ENCODE results near the gene DDHD1.

Gene DDHD1

GRCh38 chr14:53027562-53027961 is 125.6 kb downstream of the DDHD1 start:
- Histone ChIP-seq H3K4me3 (ENCODE audit: insufficient read depth in 1 of 2, low read depth in 1 of 2, low read length in 2 of 2) (no peak overlapping the region), H3K14ac (ENCODE audit: low read length in 2 of 2) (no peak overlapping the region), H3K4me1 (ENCODE audit: control insufficient read depth, insufficient read depth, low read depth, low read length) (no peaks in the 10 kb centered on the region), H2AFZ (ENCODE audit: low read depth, low read length) (no peak overlapping the region), H3K9ac (ENCODE audit: low read length) (no peak overlapping the region), H4K8ac (ENCODE audit: low read length) (no peak overlapping the region), H3K36me3 (ENCODE audit: control insufficient read depth in 1 of 2, insufficient read depth in 2 of 2, low read depth in 1 of 2, low read length in 2 of 2) (no peaks in the 10 kb centered on the region), H3K9me3 (ENCODE audit: control insufficient read depth, low read length) (no peaks in the 10 kb centered on the region), H3K18ac (ENCODE audit: low read depth in 1 of 2, low read length in 2 of 2) (no peak overlapping the region), H2AK5ac (ENCODE audit: low read length, severe bottlenecking) (no peak overlapping the region), H3K27ac (ENCODE audit: low read length, poor library complexity, severe bottlenecking) (no peak overlapping the region), H3K4ac (ENCODE audit: low read depth in 1 of 2, low read length in 2 of 2) (no peak overlapping the region), H3K79me1 (replicated peaks; ENCODE audit: low read length, poor library complexity, severe bottlenecking) (no peaks in the 10 kb centered on the region), H2BK12ac (ENCODE audit: low read length in 2 of 2) (no peak overlapping the region), H4K91ac (ENCODE audit: low read length) (no peak overlapping the region), H2BK15ac (ENCODE audit: low read depth, poor library complexity, severe bottlenecking) (no peak overlapping the region), H2BK120ac (ENCODE audit: low read depth, low read length) (no peak overlapping the region), H3K27me3 (ENCODE audit: control insufficient read depth in 1 of 2, insufficient read depth in 1 of 2, low read length in 2 of 2) (no peaks in the 10 kb centered on the region), H3K23ac (ENCODE audit: low read length in 2 of 2) (no peak overlapping the region), H3K4me2 (ENCODE audit: low read length, poor library complexity, severe bottlenecking) (no peak overlapping the region), H2BK5ac (ENCODE audit: low read depth, low read length, poor library complexity, severe bottlenecking) (no peak overlapping the region)
- WGBS = 96% methylated on average over 3 of the region's 3 CpGs
- no peak for DNase-seq

- Histone ChIP-seq H2BK120ac (ENCODE audit: low read depth, low read length) (no peak overlapping the region), H2BK5ac (ENCODE audit: low read depth, low read length, poor library complexity, severe bottlenecking) (no peak overlapping the region), H2BK15ac (ENCODE audit: low read depth, poor library complexity, severe bottlenecking) (no peak overlapping the region), H3K4ac (ENCODE audit: low read depth in 1 of 2, low read length in 2 of 2) (no peak overlapping the region), H3K27ac (ENCODE audit: low read length, poor library complexity, severe bottlenecking) (no peak overlapping the region), H3K36me3 (ENCODE audit: control insufficient read depth in 1 of 2, insufficient read depth in 2 of 2, low read depth in 1 of 2, low read length in 2 of 2) (no peaks in the 10 kb centered on the region), H4K91ac (ENCODE audit: low read length) (no peak overlapping the region), H3K4me2 (ENCODE audit: low read length, poor library complexity, severe bottlenecking) (no peak overlapping the region), H3K79me1 (replicated peaks; ENCODE audit: low read length, poor library complexity, severe bottlenecking) (no peaks in the 10 kb centered on the region), H2AFZ (ENCODE audit: low read depth, low read length) (no peak overlapping the region), H3K18ac (ENCODE audit: low read depth in 1 of 2, low read length in 2 of 2) (no peak overlapping the region), H3K9ac (ENCODE audit: low read length) (no peak overlapping the region), H3K4me3 (ENCODE audit: insufficient read depth in 1 of 2, low read depth in 1 of 2, low read length in 2 of 2) (no peak overlapping the region), H2AK5ac (ENCODE audit: low read length, severe bottlenecking) (no peak overlapping the region), H3K27me3 (ENCODE audit: control insufficient read depth in 1 of 2, insufficient read depth in 1 of 2, low read length in 2 of 2) (no peaks in the 10 kb centered on the region), H3K23ac (ENCODE audit: low read length in 2 of 2) (no peak overlapping the region), H3K9me3 (ENCODE audit: control insufficient read depth, low read length) (no peaks in the 10 kb centered on the region), H2BK12ac (ENCODE audit: low read length in 2 of 2) (no peak overlapping the region), H4K8ac (ENCODE audit: low read length) (no peak overlapping the region), H3K14ac (ENCODE audit: low read length in 2 of 2) (no peak overlapping the region), H3K4me1 (ENCODE audit: control insufficient read depth, insufficient read depth, low read depth, low read length) (no peaks in the 10 kb centered on the region)
- no peak for DNase-seq
- WGBS = 36% methylated on average over 1 of the region's 1 CpG
Measured at GRCh38 chr14:53027041-53027440, 126.1 kb downstream of the DDHD1 start.

GRCh38 chr14:53023325-53023724 is 129.8 kb downstream of the DDHD1 start:
- H3K23ac ChIP-seq (ENCODE audit: low read length in 2 of 2) = no peak overlapping the region
- H3K4me1 ChIP-seq (ENCODE audit: control insufficient read depth, insufficient read depth, low read depth, low read length) = no peaks in the 10 kb centered on the region
- H3K18ac ChIP-seq (ENCODE audit: low read depth in 1 of 2, low read length in 2 of 2) = no peak overlapping the region
- no peak overlapping the region for H3K9ac ChIP-seq (ENCODE audit: low read length)
- no peak overlapping the region for H3K4me3 ChIP-seq (ENCODE audit: insufficient read depth in 1 of 2, low read depth in 1 of 2, low read length in 2 of 2)
- no peak overlapping the region for H2AFZ ChIP-seq (ENCODE audit: low read depth, low read length)
- no peak overlapping the region for H3K14ac ChIP-seq (ENCODE audit: low read length in 2 of 2)
- H3K9me3 ChIP-seq (ENCODE audit: control insufficient read depth, low read length) = no peaks in the 10 kb centered on the region
- no peaks in the 10 kb centered on the region for H3K27me3 ChIP-seq (ENCODE audit: control insufficient read depth in 1 of 2, insufficient read depth in 1 of 2, low read length in 2 of 2)
- H2BK120ac ChIP-seq (ENCODE audit: low read depth, low read length) = no peak overlapping the region
- H2BK15ac ChIP-seq (ENCODE audit: low read depth, poor library complexity, severe bottlenecking) = no peak overlapping the region
- no peak overlapping the region for H3K4me2 ChIP-seq (ENCODE audit: low read length, poor library complexity, severe bottlenecking)
- H3K4ac ChIP-seq (ENCODE audit: low read depth in 1 of 2, low read length in 2 of 2) = no peak overlapping the region
- no peaks in the 10 kb centered on the region for H3K36me3 ChIP-seq (ENCODE audit: control insufficient read depth in 1 of 2, insufficient read depth in 2 of 2, low read depth in 1 of 2, low read length in 2 of 2)
- no peak for DNase-seq
- H2BK5ac ChIP-seq (ENCODE audit: low read depth, low read length, poor library complexity, severe bottlenecking) = no peak overlapping the region
- H4K91ac ChIP-seq (ENCODE audit: low read length) = no peak overlapping the region
- 100% methylated on average over 3 of the region's 3 CpGs for WGBS
- no peak overlapping the region for H2BK12ac ChIP-seq (ENCODE audit: low read length in 2 of 2)
- H3K27ac ChIP-seq (ENCODE audit: low read length, poor library complexity, severe bottlenecking) = no peak overlapping the region
- no peak overlapping the region for H4K8ac ChIP-seq (ENCODE audit: low read length)
- no peak overlapping the region for H2AK5ac ChIP-seq (ENCODE audit: low read length, severe bottlenecking)
- no peaks in the 10 kb centered on the region for H3K79me1 ChIP-seq (replicated peaks; ENCODE audit: low read length, poor library complexity, severe bottlenecking)

- H3K4ac ChIP-seq (ENCODE audit: low read depth in 1 of 2, low read length in 2 of 2) = no peak overlapping the region
Measured at GRCh38 chr14:53022593-53022992, 130.5 kb downstream of the DDHD1 start.

More at GRCh38 chr14:53022593-53022992, 130.5 kb downstream of the DDHD1 start:
- H3K79me1 ChIP-seq (replicated peaks; ENCODE audit: low read length, poor library complexity, severe bottlenecking) = no peaks in the 10 kb centered on the region
- H3K18ac ChIP-seq (ENCODE audit: low read depth in 1 of 2, low read length in 2 of 2) = no peak overlapping the region
- H3K9me3 ChIP-seq (ENCODE audit: control insufficient read depth, low read length) = no peaks in the 10 kb centered on the region
- H3K36me3 ChIP-seq (ENCODE audit: control insufficient read depth in 1 of 2, insufficient read depth in 2 of 2, low read depth in 1 of 2, low read length in 2 of 2) = no peaks in the 10 kb centered on the region
- WGBS = 80% methylated on average over 1 of the region's 3 CpGs
- H3K23ac ChIP-seq (ENCODE audit: low read length in 2 of 2) = no peak overlapping the region
- H3K4me1 ChIP-seq (ENCODE audit: control insufficient read depth, insufficient read depth, low read depth, low read length) = no peaks in the 10 kb centered on the region
- no peak overlapping the region for H2BK12ac ChIP-seq (ENCODE audit: low read length in 2 of 2)
- H3K27ac ChIP-seq (ENCODE audit: low read length, poor library complexity, severe bottlenecking) = no peak overlapping the region
- no peak overlapping the region for H3K4me3 ChIP-seq (ENCODE audit: insufficient read depth in 1 of 2, low read depth in 1 of 2, low read length in 2 of 2)
- no peak overlapping the region for H4K8ac ChIP-seq (ENCODE audit: low read length)
- no peak for DNase-seq
- no peak overlapping the region for H2BK15ac ChIP-seq (ENCODE audit: low read depth, poor library complexity, severe bottlenecking)
- no peak overlapping the region for H3K14ac ChIP-seq (ENCODE audit: low read length in 2 of 2)
- no peak overlapping the region for H2BK120ac ChIP-seq (ENCODE audit: low read depth, low read length)
- H2AK5ac ChIP-seq (ENCODE audit: low read length, severe bottlenecking) = no peak overlapping the region
- H3K9ac ChIP-seq (ENCODE audit: low read length) = no peak overlapping the region
- no peaks in the 10 kb centered on the region for H3K27me3 ChIP-seq (ENCODE audit: control insufficient read depth in 1 of 2, insufficient read depth in 1 of 2, low read length in 2 of 2)
- no peak overlapping the region for H4K91ac ChIP-seq (ENCODE audit: low read length)
- H2BK5ac ChIP-seq (ENCODE audit: low read depth, low read length, poor library complexity, severe bottlenecking) = no peak overlapping the region
- H3K4me2 ChIP-seq (ENCODE audit: low read length, poor library complexity, severe bottlenecking) = no peak overlapping the region
- no peak overlapping the region for H2AFZ ChIP-seq (ENCODE audit: low read depth, low read length)
